Prostate gland (tissue), 2 donors: Measurements from ENCODE around the gene NELFB.

Experiments
- POLR2A ChIP-seq: fragments of 450-650 bp; IDR thresholded peaks from one replicate; pipeline ENCODE4 v1.6.1; 2016; ENCODE audit warnings: antibody characterized with exemption, mild to moderate bottlenecking
- POLR2AphosphoS5 ChIP-seq: sonication (generic); formaldehyde crosslinking; IDR thresholded peaks from one replicate; pipeline ENCODE4 v1.6.1; 2017; ENCODE audit warnings: antibody characterized with exemption
- TF ChIP-seq, protein P1 (sequence below), 4 experiments: fragments of 200-600 bp in 2 of 4; fragments of 450-650 bp in 2 of 4; sonication (generic) in 2 of 4; IDR thresholded peaks; 1 replicate in 3 of 4; 2 replicates in 1 of 4; pipeline ENCODE4 v1.5.1; 2016 to 2019; ENCODE audit warnings: antibody characterized with exemption in 4 of 4, mild to moderate bottlenecking in 2 of 4, moderate library complexity in 2 of 4

DNA sequence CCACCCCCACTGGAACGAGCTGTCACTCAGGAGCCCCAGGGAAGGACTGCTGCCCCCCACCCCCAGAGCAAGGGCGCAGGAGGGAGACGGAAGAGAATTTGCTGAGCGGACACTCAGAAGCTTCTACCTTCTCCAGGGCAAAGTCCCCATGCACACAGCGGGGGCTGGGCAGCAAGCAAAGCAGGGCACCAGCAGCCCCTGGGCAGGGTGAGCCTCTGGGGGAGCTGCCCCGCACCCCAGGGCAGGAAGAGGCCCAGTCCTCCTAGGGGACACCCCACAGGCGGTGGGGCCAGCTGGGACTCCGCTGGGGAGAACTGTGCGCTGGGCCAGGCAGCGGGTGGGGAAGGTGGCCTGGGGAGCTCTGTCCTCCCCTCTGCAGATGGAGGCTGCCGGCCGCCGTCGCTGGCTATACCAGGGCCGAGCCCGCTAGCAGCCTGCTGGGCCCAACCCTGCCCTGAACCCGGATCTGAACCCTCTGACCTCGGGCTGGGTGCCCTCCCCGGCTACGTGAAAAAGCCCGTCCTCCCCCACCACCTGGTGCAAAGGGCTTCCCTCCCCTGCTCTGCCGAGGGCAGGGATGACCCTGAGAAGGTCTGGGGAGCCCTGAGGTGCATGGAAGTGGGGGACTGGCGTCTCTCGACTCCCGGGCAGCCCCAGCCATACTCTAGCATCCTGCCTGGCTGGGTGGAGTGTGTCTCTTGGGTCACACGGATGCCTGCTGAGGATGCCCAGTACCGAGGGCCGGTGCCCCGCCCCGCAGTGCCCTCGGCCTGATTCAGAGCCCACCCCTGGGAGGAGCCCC is 25.0 kb upstream of the NELFB start:
- no peak for TF ChIP-seq POLR2AphosphoS5
- TF ChIP-seq POLR2A = no peak
- TF ChIP-seq, protein P1, sequence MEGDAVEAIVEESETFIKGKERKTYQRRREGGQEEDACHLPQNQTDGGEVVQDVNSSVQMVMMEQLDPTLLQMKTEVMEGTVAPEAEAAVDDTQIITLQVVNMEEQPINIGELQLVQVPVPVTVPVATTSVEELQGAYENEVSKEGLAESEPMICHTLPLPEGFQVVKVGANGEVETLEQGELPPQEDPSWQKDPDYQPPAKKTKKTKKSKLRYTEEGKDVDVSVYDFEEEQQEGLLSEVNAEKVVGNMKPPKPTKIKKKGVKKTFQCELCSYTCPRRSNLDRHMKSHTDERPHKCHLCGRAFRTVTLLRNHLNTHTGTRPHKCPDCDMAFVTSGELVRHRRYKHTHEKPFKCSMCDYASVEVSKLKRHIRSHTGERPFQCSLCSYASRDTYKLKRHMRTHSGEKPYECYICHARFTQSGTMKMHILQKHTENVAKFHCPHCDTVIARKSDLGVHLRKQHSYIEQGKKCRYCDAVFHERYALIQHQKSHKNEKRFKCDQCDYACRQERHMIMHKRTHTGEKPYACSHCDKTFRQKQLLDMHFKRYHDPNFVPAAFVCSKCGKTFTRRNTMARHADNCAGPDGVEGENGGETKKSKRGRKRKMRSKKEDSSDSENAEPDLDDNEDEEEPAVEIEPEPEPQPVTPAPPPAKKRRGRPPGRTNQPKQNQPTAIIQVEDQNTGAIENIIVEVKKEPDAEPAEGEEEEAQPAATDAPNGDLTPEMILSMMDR (IDR thresholded peaks at IDR 0.05) = no peak
